COLO829 (cell line): Measurements from ENCODE around the gene THRB.

Experiments used
- DNase-seq: peaks from one replicate; pipeline ENCODE4 v3.0.0; 2012; ENCODE audit warnings: low spot score

The THRB gene

DNA sequence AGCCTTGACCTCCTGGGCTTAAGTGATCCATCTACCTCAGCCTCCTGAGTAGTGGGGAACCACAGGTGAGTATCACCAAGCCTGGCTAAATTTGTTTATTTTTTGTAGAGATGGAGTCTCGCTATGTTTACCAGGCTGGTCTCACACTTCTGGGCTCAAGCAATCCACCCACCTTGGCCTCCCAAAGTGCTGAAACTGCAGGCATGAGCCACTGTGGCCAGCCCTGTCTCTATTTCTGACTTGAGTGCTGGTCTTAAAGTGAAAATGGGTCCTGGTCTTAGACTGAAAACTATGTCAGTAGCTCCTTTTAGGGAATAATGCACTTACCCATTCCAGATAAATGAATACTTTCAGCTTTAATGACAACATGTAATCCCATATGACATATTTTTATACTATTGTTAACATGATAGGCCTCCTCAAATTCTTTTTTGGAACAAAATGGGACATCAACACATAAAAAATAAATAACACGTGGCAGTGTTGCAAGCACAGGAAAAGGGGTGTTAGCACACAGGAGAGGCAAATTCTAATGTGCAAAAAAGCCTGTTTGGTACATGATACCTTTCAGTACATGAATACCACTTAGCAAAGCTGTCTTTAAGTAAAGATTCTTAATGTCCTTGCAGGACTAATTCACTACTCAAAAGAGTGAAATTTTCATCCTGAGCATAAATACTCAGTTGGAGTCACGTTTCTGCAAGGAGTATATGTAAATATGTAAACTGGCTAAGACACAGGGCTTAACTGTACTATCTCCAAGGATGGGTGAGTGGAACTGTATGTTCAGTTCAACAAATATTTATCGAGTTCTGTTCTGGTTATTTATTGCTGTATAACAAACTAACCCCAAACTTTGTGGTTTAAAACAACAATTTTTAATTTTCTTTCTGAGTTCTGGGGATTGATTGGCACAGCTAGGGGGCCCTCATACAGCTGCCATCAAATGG lies 354.9 kb downstream of the THRB start:
- no peak for DNase-seq

DNA sequence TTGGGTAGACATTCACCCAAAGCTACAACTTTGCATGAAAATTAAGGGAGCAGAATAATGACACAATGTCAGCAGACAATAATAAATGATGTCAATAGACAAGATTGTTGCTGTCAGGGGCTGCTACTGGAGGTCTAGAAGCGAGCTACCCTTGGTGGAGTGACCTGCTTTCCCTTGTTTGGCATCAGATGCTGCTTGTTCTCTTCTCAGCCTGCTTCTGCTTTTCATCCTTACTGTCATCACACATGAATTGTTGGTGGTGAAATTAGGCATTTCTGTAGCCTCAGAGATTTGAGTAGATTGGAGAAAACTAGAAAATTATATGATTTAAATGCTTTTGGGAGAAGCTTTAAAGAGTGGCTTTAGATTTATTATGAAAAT lies 355.8 kb downstream of the THRB start:
- no peak for DNase-seq

- no peak for DNase-seq
Measured at GRCh38 chr3:24137958-24138875, 356.4 kb downstream of the THRB start.

DNA sequence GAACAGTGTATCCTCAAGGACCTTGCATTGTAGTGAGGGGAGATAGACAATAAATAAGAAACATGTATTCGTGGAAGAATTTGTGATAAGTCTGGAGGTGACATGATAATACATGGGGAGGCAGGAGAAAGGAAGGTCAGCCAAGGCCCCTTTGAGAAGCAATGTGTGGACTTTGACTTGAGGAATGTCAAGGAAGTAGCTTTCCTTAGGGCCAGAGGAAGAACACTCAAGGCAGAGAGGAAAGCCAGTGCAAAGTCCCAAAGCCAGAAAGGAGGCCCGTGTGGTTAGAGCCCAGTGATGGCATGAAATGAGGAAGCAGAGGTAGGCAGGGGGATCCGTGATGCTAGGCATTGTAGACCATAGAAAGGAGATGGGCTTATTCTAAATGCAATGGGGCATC lies 357.3 kb downstream of the THRB start:
- DNase-seq, result no peak

DNA sequence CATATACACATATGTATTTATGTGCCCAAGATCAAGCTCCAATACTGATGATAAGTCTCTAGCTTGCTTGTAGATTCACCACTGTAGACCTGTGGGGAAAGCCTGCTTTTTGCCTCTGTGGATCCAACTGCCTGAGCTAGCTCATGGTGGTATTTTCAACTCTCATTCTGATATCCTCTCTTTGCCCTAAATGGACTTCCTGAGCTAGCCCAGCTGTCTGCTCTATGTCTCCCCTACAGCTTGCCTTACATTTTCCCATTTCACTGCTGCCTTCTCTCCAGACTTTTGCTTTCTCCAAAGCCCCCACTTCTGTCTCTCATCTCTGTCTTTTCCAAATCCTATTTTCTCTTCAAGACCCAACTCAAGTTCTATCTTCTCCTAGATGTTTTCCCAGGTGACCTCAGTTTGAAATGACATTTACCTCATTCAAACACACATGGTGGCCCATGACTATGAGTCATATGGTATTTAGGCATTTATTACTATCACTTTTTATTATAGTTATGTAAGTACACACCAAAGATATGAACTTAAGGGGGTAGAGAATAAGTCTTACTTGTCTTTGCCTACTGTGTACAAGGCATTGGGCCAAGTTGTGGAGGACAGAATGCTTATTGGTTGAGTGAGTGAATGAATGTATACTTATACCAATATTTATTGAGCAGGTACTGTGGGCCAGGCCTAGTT lies 357.9 kb downstream of the THRB start:
- no peak for DNase-seq

DNA sequence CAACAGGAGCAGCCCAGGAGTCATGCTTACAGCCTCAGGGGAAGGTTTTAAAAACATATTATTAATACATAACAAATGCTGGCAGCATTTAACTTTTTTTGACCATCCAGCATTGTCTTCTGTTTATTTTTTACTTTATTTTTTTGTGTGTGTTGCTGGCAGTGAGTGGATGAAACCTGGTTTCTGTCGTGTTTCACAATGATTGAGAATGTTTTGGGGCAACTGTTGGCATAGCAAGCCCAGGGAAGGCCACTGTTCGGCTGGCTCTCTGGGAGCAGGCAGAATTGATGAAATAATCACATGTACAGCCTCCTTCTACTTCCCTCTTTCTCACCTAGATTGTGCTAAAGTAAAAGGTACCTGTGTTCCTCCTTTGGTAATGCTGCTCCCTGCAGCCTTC lies 359.4 kb downstream of the THRB start:
- DNase-seq, result no peak

DNA sequence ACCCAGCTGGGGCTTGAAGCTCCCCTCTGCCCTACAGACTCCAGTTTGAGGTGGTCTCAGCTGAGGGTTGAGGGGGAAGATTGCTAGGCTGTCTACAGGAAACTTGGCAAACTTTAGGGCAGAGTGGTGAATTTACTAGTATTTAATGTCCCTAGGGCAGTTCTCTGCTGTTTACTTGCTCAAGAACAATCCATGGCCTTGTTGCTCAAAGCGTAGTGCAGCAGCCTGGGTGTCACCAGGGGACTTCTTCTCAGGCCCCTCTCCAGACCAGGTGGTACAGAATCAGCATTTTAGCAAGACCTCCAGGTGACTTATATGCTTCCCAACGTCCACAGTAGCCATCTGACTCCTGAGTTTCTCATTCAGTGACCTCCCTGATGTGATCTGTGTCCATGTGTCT lies 360.7 kb downstream of the THRB start:
- no peak for DNase-seq

DNA sequence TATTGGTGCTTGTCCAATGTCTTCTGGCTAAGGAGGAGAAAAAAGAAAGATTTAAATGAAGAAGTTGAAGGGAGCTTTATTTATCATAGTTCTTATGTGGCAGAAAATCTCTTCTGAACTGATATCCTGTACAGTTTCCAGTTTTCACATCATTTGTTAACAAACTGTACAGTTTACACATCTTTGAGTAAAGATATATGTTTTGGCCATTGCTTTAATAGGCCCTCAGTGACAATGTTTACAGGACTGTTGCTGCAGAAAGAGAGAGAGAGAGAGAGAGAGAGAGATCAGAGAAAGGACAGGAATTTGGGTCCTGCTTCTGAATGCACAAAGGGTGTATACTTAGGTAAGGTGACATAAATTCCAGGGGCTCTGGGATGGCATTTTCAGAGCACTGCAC lies 361.2 kb downstream of the THRB start:
- no peak for DNase-seq

- no peak for DNase-seq
Measured at GRCh38 chr3:24129549-24129948, 365.1 kb downstream of the THRB start.

DNA sequence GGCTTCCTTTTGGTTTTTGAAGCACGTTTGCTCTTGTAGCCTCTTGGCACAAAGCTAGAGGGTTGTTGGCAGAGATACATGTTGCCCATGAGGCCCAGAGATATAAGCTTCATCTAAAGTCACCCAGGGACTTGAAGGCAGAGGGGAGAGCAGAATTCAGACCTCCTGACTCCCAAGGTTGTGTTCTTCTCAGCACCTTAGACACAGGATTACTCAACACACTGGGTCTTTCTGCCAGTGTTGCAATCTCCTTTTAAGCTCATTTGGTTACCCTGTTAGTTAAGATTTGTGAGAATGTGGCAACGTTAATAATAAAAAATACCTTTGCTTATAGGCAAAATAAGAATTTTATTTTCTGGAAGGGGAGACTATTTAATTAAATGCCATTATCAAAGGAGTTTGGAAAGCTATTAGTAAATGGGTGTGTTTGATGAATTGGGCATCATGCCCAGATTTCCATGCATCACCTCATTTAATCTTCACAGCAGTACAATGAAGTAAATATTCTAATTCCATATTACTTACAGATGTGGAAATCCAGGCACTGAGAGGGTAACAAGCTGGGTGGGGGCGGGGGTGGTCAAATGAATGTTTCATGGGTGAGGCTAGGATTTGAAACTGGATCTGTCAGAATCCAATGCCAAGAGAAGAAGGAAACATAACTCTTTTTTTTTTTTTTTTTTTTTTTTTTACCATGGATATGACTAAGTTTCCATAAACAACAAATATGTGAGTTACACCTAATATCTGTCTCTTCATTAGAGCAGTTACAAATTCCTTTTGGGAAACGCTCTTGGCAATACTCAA lies 366.2 kb downstream of the THRB start:
- DNase-seq, result no peak

GRCh38 chr3:24123596-24123995 lies 371.1 kb downstream of the THRB start:
- no peak for DNase-seq

- DNase-seq, result no peak
Measured at GRCh38 chr3:24120434-24120833, 374.2 kb downstream of the THRB start.

GRCh38 chr3:24119321-24119751 lies 375.3 kb downstream of the THRB start:
- DNase-seq, result peak; percentile 30

DNA sequence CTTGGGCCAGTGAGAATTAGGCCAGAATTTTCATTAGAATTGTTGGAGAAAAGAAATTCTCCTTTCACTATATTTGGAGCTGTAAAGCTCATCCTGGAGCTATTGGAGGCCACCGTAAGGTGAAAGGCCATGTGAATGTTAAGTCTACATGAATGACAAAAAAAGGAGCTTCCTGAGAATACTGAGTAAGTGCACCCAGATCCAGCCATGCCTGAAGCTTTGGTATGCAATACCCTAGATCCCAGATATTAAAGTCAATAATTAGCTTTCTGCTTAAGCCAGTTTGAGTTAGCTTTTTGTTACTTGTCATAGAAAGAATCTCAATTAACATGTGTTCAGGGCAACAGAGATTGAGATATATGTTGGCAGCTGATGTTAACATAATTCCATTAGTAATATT lies 377.1 kb downstream of the THRB start:
- DNase-seq, result no peak

- DNase-seq, result no peak
Measured at GRCh38 chr3:24111711-24112110, 382.9 kb downstream of the THRB start.

- DNase-seq, result no peak
Measured at GRCh38 chr3:24110051-24110450, 384.6 kb downstream of the THRB start.

- no peak for DNase-seq
Measured at GRCh38 chr3:24101676-24102168, 392.9 kb downstream of the THRB start.

- DNase-seq, result no peak
Measured at GRCh38 chr3:24100696-24101402, 393.8 kb downstream of the THRB start.

- DNase-seq, result no peak
Measured at GRCh38 chr3:24096695-24097290, 397.9 kb downstream of the THRB start.

DNA sequence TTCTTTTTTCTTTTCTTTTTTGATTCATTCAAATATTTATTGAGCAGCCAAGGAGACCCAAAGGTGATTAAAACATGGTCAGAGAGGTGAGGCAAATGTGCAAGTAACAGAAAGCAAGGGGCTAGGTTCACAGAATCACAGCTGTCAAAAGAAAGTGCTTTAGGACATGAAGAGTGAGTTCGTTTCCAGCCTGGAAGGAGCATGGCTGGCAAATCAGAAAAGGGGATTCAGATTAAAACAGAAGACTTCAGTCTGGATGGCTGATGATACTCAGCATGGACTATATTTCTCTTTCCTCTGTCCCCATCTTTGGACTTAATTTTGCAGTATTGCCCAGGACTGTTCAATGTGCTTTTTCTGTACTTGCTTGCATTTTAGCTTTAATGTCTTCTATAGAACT lies 398.4 kb downstream of the THRB start:
- DNase-seq, result no peak
